ENCODE data around the gene LONRF3.

GRCh38 chrX:119010491-119010890, 36.1 kb downstream of the LONRF3 start:
- TF ChIP-seq CTCF (IDR thresholded peaks at IDR 0.05): no peak
- no peak for TF ChIP-seq POLR2A (IDR thresholded peaks at IDR 0.05)

Measured in adrenal gland (tissue), 5 donors.